NCI-H1417 treated with DMSO at 0.1 percent for 48 hours (cell line): ENCODE measurements around the gene SPATS2L.

Source experiments
- DNase-seq: peaks from one replicate; lab custom pipeline; 2025; lab: John Stamatoyannopoulos, UW

SPATS2L gene

GRCh38 chr2:200297989-200298388, 8.5 kb upstream of the SPATS2L start:
- no peak for DNase-seq

- DNase-seq = no peak
Observed at GRCh38 chr2:200298816-200299215, 7.7 kb upstream of the SPATS2L start.

- no peak for DNase-seq
Observed at GRCh38 chr2:200300065-200300464, 6.4 kb upstream of the SPATS2L start.

GRCh38 chr2:200300638-200301314, 5.7 kb upstream of the SPATS2L start:
- DNase-seq = no peak

- no peak for DNase-seq
Observed at GRCh38 chr2:200301953-200302858, 4.3 kb upstream of the SPATS2L start.

GRCh38 chr2:200302940-200303727, 3.4 kb upstream of the SPATS2L start:
- no peak for DNase-seq

- no peak for DNase-seq
Observed at GRCh38 chr2:200305797-200306195, 697 bp upstream of the SPATS2L start.

GRCh38 chr2:200306931-200307723, 634 bp downstream of the SPATS2L start:
- DNase-seq = no peak

- DNase-seq = no peak
Observed at GRCh38 chr2:200307724-200308545, 1.4 kb downstream of the SPATS2L start.

- DNase-seq = no peak
Observed at GRCh38 chr2:200308546-200309295, 2.2 kb downstream of the SPATS2L start.

GRCh38 chr2:200309296-200310049, 3.0 kb downstream of the SPATS2L start:
- no peak for DNase-seq

- no peak for DNase-seq
Observed at GRCh38 chr2:200310545-200310971, 4.1 kb downstream of the SPATS2L start.

- no peak for DNase-seq
Observed at GRCh38 chr2:200311139-200311538, 4.6 kb downstream of the SPATS2L start.

- no peak for DNase-seq
Observed at GRCh38 chr2:200314976-200315567, 8.6 kb downstream of the SPATS2L start.

GRCh38 chr2:200317975-200318374, 11.5 kb downstream of the SPATS2L start:
- no peak for DNase-seq

- DNase-seq = no peak
Observed at GRCh38 chr2:200318940-200319435, 12.5 kb downstream of the SPATS2L start.

GRCh38 chr2:200319548-200320337, 13.2 kb downstream of the SPATS2L start:
- DNase-seq = no peak

GRCh38 chr2:200320344-200320743, 13.9 kb downstream of the SPATS2L start:
- no peak for DNase-seq
